CD4-positive, alpha-beta T cell treated with Interferon alpha-2 for 1 hour (primary cell): Measurements from ENCODE around the gene CPLX1.

Source experiments
- DNase-seq, 2 donors: peaks; one replicate each; pipeline ENCODE4 v3.0.0-alpha.2; 2020 to 2022

The CPLX1 gene

GRCh38 chr4:831483-831805 lies 5.5 kb upstream of the CPLX1 start:
- no peak for DNase-seq

DNA sequence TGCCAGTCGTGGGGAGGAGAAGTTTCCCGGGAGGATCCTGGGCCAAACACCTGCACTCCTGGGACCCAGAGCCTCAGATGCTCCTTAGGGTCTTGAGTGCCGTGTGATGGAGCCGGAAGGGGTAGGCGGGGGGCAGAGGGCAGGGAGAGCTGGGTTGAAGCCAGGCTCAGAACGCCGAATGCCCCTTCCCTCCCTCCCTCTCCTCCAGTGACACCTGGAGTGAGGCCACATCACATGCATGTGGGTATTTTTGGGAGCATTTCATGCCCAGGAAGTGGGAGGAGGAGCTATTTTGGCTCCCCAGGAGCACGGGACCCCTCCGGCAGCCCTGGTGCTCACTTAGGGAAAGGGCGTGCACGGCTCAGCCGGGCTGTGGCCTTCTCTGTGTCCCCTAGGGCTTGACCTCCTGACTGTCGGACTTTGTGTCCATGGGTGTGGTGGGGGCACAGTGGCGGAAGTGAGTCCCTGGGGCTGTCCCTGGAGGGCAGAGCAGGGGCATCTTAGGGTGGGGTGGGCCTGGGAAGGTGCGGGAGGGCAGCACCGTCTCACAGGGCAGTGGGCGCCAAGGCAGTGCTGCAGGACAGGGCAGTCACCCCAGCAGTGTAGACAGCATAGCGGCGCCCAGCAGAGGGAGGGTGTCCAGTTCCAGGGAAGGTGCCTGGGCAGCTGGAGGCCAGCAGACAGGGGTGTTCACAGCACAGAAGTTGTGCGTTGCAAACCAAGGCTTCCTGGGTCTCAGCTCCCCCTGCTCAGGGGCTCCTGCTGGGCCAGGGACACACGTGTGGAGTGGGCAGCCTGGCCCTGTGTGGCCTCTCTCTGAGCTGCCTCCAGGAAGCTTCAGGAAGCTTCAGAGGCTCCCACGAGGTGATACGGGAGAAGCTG lies 4.9 kb upstream of the CPLX1 start:
- no peak for DNase-seq

- DNase-seq: no peak
Measured at GRCh38 chr4:829761-830600, 4.1 kb upstream of the CPLX1 start.

DNA sequence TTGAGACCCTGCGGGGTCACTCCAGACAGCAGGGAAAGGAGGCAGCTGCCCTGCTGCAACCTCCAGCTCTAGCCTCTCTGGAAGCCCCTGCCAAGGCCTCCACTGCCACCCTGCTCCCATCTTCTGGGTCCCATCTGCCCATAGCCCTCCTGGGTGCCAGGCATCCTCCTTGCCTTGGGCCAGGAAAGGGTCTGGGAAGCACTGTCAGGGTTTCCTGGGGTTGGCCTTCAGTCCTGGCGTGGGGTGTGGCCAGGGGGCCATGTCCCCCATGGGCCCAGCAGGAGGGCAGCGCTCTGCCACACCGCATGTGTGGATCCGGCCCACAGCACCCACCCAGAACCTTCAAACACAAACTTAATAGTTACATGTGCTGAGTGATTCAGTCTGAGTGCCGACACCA lies 3.4 kb upstream of the CPLX1 start:
- DNase-seq: no peak

- DNase-seq: no peak
Measured at GRCh38 chr4:828641-829271, 2.8 kb upstream of the CPLX1 start.

- DNase-seq: no peak
Measured at GRCh38 chr4:827209-828081, 1.5 kb upstream of the CPLX1 start.

- no peak for DNase-seq
Measured at GRCh38 chr4:826508-827208, 729 bp upstream of the CPLX1 start.

DNA sequence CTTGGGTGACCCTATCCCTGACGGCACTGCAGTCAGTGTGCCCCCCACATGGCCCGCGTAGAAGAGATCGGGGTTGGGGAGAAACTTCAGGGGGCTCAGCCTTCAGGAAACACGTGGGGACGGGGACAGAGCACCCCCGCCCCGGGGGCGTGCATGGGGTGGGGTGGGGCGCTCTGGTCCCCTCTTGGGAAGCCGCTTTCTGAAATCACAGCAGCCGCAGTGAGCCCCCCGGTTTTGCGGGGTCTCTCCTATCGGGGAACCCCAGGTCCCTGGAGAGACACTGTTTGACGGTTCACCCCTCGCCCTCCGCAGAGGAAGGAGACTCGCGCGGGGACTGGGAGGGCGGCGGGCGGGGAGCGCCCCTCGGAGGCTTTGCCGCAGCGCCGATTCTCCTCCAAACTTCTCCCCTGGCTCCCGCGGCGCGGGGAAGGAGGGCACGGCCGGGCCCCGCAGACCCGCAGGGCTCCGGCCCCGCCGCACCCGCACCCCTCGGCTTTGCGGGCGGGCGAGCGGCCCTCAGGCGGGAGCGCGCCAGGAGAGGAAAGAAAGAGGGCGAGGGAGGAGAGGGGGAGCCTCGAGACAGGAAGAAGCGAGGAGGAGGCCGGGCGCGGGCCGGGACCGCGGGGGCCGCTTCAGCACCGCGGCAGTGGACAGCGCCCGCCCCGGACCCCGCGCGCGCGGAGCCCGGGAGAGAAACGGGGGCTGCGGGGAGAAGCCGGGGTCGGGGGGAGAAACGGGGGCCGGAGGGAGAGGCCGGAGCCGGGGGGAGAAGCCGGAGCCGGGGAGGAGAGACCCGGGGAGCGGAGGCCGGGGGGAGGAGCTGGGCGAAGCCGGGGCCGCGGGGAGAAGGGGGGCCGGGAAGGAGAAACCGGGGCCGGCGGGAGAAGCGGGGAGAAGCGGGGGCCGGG lies 612 bp downstream of the CPLX1 start:
- peak in 1 of 2 donors; percentile 40 for DNase-seq

DNA sequence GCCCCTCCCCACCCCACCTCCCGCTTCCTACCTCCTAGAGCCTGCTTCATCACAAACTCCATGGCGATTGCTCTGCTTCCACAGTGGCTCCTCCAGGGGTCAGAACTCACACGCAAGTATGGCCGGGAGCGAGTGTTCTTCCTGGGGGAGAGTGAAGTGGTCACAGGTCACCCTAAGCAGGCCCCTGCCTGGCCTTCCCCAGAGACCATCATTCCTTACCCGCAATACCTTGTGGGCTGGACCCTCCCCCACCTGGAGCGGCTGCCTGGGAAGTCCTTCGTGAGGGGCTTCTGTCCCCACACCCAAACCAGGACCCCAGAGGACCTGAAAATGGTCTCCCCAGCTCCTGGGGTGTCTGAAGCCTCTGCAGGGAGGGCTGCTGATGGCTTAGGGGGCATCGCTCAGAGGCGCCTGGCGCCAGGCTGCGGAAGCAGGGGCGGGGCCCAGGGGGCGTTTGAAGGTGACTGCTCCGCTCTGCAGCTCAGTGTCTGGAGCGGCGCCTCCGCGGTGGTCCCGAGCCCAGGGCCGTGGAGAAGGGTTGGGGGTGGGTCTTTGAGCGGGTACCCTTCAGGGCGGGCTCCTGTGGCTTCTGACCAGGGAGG lies 1.4 kb downstream of the CPLX1 start:
- DNase-seq: no peak

GRCh38 chr4:823761-824460 lies 2.0 kb downstream of the CPLX1 start:
- no peak for DNase-seq

- no peak for DNase-seq
Measured at GRCh38 chr4:823176-823760, 2.7 kb downstream of the CPLX1 start.

DNA sequence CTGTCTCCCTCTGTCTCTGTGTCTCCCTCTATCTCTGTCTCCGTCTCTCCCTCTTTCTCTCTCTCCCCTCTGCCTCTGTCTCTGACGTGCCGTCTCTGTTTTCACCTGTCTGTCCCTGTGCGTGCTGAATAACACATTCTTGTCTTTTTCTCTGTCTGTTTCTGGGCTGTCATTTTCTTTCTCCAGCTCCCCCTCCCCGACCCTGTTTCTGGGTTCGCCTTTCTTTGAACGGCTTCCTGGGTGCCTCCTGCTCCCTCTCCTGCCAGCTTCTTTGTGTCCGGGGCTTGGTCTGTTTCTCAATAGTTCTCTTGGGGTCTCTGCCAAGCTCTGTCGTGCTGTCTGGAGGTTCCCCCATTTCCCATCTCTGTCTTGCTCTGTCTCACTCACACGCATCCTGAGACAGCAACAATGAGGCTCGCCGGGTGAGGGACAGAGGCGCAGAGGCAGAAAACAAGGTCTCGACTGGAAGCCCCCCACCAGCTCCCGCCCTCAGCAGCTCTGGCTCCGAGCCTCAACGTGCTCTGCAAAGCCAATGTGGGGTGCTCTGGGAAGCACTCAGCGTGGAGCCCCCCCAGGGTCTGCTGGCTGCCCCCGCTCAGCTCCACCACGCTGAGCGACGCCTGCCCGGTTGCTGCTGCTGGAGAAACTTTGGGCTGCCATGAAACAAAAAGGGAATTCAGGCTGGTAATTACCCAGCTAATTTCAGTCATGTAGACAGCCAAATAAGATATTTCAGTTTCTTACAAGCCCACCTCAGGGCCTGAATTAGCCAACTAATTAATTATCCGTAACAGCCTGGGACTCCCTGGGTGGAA lies 3.4 kb downstream of the CPLX1 start:
- no peak for DNase-seq

DNA sequence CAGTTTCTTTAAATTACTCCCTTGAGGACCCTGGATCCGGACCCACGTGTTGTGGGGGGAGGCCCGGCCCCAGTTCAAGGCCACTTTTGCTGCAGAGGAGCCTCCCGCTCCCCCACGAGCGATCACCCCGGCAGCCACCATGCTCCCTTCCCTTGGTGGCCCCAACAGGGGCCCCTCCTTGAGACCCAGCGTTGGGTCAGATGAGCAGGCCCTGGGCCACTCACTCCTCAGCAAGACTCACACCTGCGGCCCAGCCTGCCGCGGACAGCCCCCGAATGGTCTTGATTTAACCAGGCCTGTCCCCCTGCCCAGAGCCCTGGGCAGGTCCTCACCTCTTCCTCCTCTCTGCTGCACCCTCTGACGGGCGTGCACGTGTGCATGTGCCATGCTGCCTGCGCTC lies 4.3 kb downstream of the CPLX1 start:
- no peak for DNase-seq

GRCh38 chr4:821181-821591 lies 4.7 kb downstream of the CPLX1 start:
- no peak for DNase-seq

DNA sequence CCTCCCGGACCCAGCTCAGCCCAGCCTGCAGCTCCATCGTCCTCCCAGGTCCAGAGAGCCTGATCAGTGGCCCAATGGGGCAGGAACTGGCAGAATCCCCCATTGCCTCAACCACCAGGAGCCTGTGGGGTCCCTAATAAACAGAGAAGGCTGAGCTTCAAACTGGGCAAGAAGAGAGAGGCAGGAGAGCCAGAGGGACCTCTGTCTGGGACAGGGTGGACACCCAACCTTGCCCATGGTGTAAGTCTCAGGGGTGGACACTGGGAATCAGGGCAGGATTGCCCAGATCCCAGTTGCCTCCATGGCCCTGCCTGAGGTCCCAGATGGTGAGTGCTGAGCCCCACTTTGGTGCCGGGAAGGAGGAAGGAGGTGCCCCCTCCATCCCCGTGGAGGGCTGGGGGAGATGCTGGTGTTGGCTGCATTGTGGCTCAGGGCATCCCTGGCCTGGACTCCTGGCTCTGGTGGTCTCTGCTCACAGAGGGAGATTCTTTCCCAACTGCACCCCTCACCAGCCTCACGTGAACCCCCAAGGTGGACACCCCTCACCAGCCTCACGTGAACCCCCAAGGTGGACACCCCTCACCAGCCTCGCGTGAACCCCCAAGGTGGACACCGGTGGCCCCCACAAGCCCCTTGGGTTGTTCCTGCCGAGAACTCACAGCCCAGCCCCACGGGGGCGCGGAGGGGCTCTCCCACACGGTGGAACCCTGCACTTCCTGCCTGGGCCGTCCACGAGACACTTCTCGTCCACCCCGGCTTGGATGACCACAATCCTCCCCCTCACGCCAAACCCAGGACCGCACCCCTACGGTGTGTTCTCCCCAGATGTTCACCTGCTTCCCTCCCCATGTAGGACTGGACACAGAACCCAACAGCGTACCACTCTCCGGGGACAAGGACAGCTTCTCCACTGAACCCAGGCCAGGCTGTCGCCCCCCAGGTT lies 5.4 kb downstream of the CPLX1 start:
- DNase-seq: no peak

GRCh38 chr4:819401-820229 lies 6.3 kb downstream of the CPLX1 start:
- DNase-seq: no peak
